Stimulated activated CD4-positive, alpha-beta T cell treated with anti-CD3 and anti-CD28 coated beads, TNF-alpha, amount 100 ng/mL, for 48 hours (primary cell): ENCODE data around the gene PPIH.
A peak's percentile ranks its signal among the peaks of the same experiment; 100 is the strongest.
"Not testable (repeated sequence)": the region's sequence is repeated elsewhere in the genome, so short reads cannot be mapped to it uniquely, and the experiment has no call there.

Source experiments
- DNase-seq, 3 donors: peaks; one replicate each; pipeline ENCODE4 v3.0.0-alpha.2; 2020; ENCODE audit warnings: low read depth in 3 of 3

PPIH gene

GRCh38 chr1:42682484-42682738 lies 24.2 kb downstream of the PPIH start:
- DNase-seq: not testable (repeated sequence)

- DNase-seq: peak in 2 of 3 donors; percentile 41 to 49
Measured at GRCh38 chr1:42682739-42683531, 24.7 kb downstream of the PPIH start.

GRCh38 chr1:42684139-42684538 lies 25.9 kb downstream of the PPIH start:
- DNase-seq: peak in 1 of 3 donors; percentile 10

GRCh38 chr1:42686418-42686817 lies 28.2 kb downstream of the PPIH start:
- DNase-seq: no peak

- no peak for DNase-seq
Measured at GRCh38 chr1:42689912-42690311, 31.7 kb downstream of the PPIH start.

GRCh38 chr1:42690477-42691156 lies 32.4 kb downstream of the PPIH start:
- DNase-seq: no peak

- DNase-seq: no peak
Measured at GRCh38 chr1:42691157-42691498, 32.9 kb downstream of the PPIH start.

GRCh38 chr1:42692461-42692860 lies 34.2 kb downstream of the PPIH start:
- DNase-seq: no peak

- no peak for DNase-seq
Measured at GRCh38 chr1:42692911-42693310, 34.7 kb downstream of the PPIH start.

GRCh38 chr1:42698081-42698813 lies 40.0 kb downstream of the PPIH start:
- DNase-seq: no peak

- no peak for DNase-seq
Measured at GRCh38 chr1:42700006-42700405, 41.8 kb downstream of the PPIH start.

GRCh38 chr1:42703888-42704464 lies 45.8 kb downstream of the PPIH start:
- DNase-seq: no peak

- not testable (repeated sequence) for DNase-seq
Measured at GRCh38 chr1:42712808-42713207, 54.6 kb downstream of the PPIH start.

GRCh38 chr1:42713293-42713692 lies 55.1 kb downstream of the PPIH start:
- no peak for DNase-seq

- not testable (repeated sequence) for DNase-seq
Measured at GRCh38 chr1:42714441-42714840, 56.2 kb downstream of the PPIH start.

- DNase-seq: no peak
Measured at GRCh38 chr1:42720868-42721267, 62.6 kb downstream of the PPIH start.

GRCh38 chr1:42721926-42722325 lies 63.7 kb downstream of the PPIH start:
- no peak for DNase-seq

- DNase-seq: not testable (repeated sequence)
Measured at GRCh38 chr1:42722403-42722802, 64.2 kb downstream of the PPIH start.

- no peak for DNase-seq
Measured at GRCh38 chr1:42723511-42723910, 65.3 kb downstream of the PPIH start.

GRCh38 chr1:42725820-42726219 lies 67.6 kb downstream of the PPIH start:
- not testable (repeated sequence) for DNase-seq
